ENCODE results near the gene PRRT1.
"Not testable (repeated sequence)": the region's sequence is repeated elsewhere in the genome, so short reads cannot be mapped to it uniquely, and the experiment has no call there.

PRRT1 gene

GRCh38 chr6:32107406-32107805, 44.3 kb downstream of the PRRT1 start:
- H3K27ac ChIP-seq (ENCODE audit: low read length), result peak overlapping the region; percentile 77
- peak overlapping the region; percentile 58 to 74 for H3K4me3 ChIP-seq (ENCODE audit: low read length in 2 of 2)
- no peaks in the 10 kb centered on the region for H3K9me3 ChIP-seq (ENCODE audit: control insufficient read depth in 2 of 2, low read length in 2 of 2)
- H3K9ac ChIP-seq (ENCODE audit: low read length in 2 of 2), result peak overlapping the region; percentile 49 to 55
- H3K36me3 ChIP-seq (ENCODE audit: control insufficient read depth in 2 of 2, insufficient read depth in 2 of 2, low read length in 2 of 2), result no peaks in the 10 kb centered on the region
- H3K27me3 ChIP-seq (ENCODE audit: control insufficient read depth in 1 of 2, insufficient read depth in 2 of 2, low read length in 2 of 2), result peaks cover 0 to 2% of the 10 kb centered on the region in 2 donors
- peaks cover 54% of the 10 kb centered on the region for H3K4me1 ChIP-seq (ENCODE audit: control insufficient read depth, insufficient read depth, low read length)

GRCh38 chr6:32105433-32105832, 46.3 kb downstream of the PRRT1 start:
- no peaks in the 10 kb centered on the region for H3K36me3 ChIP-seq (ENCODE audit: control insufficient read depth in 2 of 2, insufficient read depth in 2 of 2, low read length in 2 of 2)
- H3K9ac ChIP-seq (ENCODE audit: low read length in 2 of 2), result no peak overlapping the region
- H3K27me3 ChIP-seq (ENCODE audit: control insufficient read depth in 1 of 2, insufficient read depth in 2 of 2, low read length in 2 of 2), result peaks cover 0 to 2% of the 10 kb centered on the region in 2 donors
- peaks cover 42% of the 10 kb centered on the region for H3K4me1 ChIP-seq (ENCODE audit: control insufficient read depth, insufficient read depth, low read length)
- no peak overlapping the region for H3K27ac ChIP-seq (ENCODE audit: low read length)
- H3K9me3 ChIP-seq (ENCODE audit: control insufficient read depth in 2 of 2, low read length in 2 of 2), result no peaks in the 10 kb centered on the region
- no peak overlapping the region for H3K4me3 ChIP-seq (ENCODE audit: low read length in 2 of 2)

GRCh38 chr6:32102255-32102654, 49.5 kb downstream of the PRRT1 start:
- no peak overlapping the region for H3K27ac ChIP-seq (ENCODE audit: low read length)
- peaks cover 2 to 9% of the 10 kb centered on the region in 2 donors for H3K27me3 ChIP-seq (ENCODE audit: control insufficient read depth in 1 of 2, insufficient read depth in 2 of 2, low read length in 2 of 2)
- no peak overlapping the region for H3K9ac ChIP-seq (ENCODE audit: low read length in 2 of 2)
- no peaks in the 10 kb centered on the region for H3K36me3 ChIP-seq (ENCODE audit: control insufficient read depth in 2 of 2, insufficient read depth in 2 of 2, low read length in 2 of 2)
- H3K9me3 ChIP-seq (ENCODE audit: control insufficient read depth in 2 of 2, low read length in 2 of 2), result no peaks in the 10 kb centered on the region
- no peak overlapping the region for H3K4me3 ChIP-seq (ENCODE audit: low read length in 2 of 2)
- H3K4me1 ChIP-seq (ENCODE audit: control insufficient read depth, insufficient read depth, low read length), result peaks cover 12% of the 10 kb centered on the region

DNA sequence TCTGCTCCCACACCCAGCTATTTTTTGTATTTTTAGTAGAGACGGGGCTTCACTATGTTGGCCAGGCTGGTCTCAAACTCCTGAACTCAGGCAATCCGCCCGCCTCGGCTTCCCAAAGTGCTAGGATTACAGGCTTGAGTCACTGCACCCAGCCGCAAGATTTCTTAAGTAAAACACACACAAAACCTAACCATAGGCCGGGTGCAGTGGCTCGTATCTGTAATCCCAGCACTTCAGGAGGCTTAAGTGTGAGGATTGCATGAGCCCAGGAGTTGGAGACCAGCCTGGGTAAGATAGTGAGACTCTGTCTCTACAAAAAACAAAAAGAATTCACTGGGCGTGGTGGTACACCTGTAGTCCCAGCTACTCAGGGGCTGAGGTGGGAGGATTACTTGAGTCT, 51.5 kb downstream of the PRRT1 start:
- not testable (repeated sequence) for H3K36me3 ChIP-seq (ENCODE audit: control insufficient read depth in 2 of 2, insufficient read depth in 2 of 2, low read length in 2 of 2); H3K27ac ChIP-seq (ENCODE audit: low read length); H3K4me3 ChIP-seq (ENCODE audit: low read length in 2 of 2); H3K9ac ChIP-seq (ENCODE audit: low read length in 2 of 2); H3K9me3 ChIP-seq (ENCODE audit: control insufficient read depth in 2 of 2, low read length in 2 of 2)
- Histone ChIP-seq H3K27me3 (ENCODE audit: control insufficient read depth in 1 of 2, insufficient read depth in 2 of 2, low read length in 2 of 2) (peaks cover 14 to 26% of the 10 kb centered on the region in 2 donors), H3K4me1 (ENCODE audit: control insufficient read depth, insufficient read depth, low read length) (peaks cover 13% of the 10 kb centered on the region)

Measured in stomach smooth muscle (tissue), 2 donors.